GM04504 (cell line): ENCODE measurements around the gene TMEM163.
A peak's percentile ranks its signal among the peaks of the same experiment; 100 is the strongest.

Experiments used
- DNase-seq: peaks from one replicate; pipeline ENCODE4 v3.0.0-alpha.2; 2012; ENCODE audit warnings: low read depth

Gene TMEM163

DNA sequence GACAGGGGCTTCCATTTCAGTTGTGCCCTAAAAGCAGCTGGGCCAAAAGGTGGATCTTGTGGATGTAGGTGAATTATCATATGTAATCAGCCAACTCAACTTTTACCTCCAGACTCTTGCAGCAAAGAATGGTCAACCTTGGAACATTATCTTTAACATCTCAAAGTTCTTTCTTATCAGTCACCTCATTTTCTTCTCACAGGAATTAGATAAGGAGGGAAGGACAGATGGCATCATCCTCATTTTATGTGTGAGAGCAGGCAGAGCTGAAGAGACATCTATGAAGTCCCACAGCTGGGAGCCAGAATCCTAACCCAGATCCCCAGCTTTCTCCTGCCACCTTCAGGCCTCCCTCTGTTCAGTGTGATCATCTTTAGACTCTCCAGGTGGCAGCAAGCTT is 282.9 kb downstream of the TMEM163 start:
- DNase-seq: no peak

GRCh38 chr2:134435505-134435904 is 283.3 kb downstream of the TMEM163 start:
- DNase-seq: no peak

DNA sequence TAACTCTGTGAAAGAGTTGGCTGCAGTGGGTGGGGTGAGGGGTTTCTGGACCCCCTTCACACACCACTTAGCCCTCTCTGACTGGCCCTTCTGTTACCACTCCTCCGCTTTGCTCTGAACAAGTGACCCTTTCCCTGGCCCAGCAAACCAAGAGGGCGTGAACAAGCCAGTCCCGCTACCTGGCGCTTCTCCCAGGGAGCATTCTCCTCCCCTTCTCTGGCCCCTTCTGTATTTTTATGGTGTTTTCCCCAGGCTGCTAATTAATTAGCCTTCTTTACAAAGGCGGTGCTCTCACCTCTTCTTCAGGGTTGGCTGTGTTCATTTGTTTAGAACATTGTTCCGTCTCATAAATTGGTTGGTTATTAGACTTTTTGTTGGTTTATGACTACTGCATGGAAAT is 284.8 kb downstream of the TMEM163 start:
- no peak for DNase-seq

- DNase-seq: no peak
Measured at GRCh38 chr2:134433469-134433868, 285.3 kb downstream of the TMEM163 start.

DNA sequence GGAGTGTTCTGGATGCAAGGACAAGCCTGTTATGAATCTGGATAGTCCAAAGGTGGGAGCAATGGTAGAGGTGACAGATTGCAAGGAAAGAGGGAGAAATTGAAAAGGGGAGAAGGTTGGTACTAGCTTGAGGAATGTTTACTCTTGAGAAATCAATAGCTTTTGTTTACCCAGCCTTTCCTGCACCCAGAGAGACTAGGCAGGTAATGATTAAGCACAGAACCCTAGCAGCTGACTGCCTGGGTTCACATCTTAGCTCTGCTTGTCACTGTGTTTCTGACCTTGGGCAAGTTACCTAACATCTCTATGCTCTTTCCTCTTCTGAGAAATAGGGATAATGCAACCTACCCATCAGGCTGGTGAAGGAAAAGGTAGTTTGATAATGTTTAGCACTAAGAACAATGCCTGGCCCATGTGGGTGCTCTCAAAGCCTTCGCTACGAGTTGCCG is 286.3 kb downstream of the TMEM163 start:
- no peak for DNase-seq

- DNase-seq: no peak
Measured at GRCh38 chr2:134431838-134432434, 286.9 kb downstream of the TMEM163 start.

- no peak for DNase-seq
Measured at GRCh38 chr2:134429886-134430285, 288.9 kb downstream of the TMEM163 start.

- no peak for DNase-seq
Measured at GRCh38 chr2:134426721-134427120, 292.1 kb downstream of the TMEM163 start.

DNA sequence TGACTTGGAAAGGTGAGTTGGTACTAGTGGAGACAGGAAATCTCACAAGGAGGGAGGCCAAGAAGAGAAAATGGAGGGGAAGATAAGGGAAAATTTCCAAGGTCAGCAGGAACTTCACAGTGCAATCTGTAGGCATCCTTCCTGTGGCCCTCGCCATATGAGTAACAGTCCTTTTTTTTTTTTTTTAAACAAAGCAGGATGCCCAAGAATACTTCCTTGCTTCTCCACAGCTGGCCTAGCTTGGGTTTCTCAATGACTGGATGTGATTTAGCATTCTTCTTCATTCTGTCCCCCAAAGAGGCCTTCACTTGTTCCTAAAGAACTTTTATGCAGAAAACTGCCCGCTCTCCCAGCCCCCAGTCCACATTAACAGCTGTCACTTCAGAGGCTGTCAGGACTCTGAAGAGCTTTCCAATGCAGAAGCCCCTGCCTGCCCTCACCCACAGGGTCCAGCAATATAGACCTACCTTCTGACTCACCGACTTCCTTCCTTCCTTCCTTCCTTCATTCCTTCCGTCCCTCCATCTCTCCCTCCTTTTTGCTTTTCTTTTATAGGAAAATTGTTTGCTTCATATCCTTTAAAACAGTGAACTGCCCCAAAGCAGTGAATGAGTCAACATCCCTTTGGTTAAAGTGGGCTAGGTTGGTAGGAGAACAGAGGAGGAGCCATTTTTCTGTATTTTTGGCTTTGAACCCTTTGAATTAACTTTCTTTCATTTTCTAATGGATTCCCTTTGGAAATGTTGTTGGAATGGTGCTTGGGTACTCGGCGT is 292.9 kb downstream of the TMEM163 start:
- DNase-seq: no peak

DNA sequence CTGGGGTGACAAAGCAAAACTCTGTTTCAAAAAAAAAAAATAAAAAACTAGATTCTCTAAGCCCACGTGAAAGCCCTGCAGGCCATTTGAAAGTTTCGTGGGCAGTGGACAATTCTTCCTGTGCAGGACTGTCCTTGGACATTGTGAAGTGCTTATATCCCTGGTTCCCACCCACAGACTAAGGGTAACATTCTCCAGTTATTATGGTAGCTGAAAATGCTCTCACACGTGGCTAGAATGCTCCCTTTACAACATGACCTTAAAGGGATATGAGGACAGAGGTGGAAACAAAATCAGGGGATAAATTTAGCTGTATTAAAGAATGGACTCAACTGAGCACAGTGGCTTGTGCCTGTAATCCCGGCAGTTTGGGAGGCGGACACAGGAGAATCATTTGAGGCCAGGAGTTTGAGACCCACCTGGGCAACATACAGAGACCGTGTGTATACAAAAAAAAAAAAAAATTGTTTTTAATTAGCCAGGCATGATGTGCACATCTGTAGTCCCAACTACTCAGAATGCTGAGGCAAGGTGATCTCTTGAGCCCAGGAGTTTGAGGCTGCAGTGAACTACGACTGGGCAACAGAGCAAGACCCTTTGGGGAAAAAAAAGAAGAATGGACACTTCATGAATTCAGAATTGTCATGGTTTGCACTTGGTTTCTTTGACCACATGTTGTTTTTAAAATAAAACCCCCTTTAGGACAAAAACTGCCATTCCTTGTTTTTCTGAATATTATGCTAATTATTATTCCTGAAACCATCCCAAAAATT is 297.1 kb downstream of the TMEM163 start:
- no peak for DNase-seq

DNA sequence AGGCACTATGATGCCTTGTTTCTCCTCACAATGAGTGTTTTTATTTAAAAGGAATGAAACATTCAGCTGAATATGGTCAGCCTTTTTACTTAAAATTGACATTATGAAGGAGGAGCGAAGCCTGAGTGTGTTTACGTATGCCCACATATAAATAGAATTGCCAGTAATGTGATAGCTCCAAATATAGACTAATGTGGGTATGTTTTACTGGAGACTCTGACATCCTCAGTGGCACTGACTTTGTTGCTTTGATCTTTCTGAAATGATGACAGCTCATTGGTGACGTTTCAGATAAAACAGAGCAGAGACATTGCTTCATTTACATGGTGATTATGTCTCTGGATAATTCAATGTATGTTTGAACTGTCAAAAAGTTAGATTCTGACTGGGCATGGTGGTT is 297.9 kb downstream of the TMEM163 start:
- no peak for DNase-seq

GRCh38 chr2:134420259-134420658 is 298.5 kb downstream of the TMEM163 start:
- DNase-seq: no peak

DNA sequence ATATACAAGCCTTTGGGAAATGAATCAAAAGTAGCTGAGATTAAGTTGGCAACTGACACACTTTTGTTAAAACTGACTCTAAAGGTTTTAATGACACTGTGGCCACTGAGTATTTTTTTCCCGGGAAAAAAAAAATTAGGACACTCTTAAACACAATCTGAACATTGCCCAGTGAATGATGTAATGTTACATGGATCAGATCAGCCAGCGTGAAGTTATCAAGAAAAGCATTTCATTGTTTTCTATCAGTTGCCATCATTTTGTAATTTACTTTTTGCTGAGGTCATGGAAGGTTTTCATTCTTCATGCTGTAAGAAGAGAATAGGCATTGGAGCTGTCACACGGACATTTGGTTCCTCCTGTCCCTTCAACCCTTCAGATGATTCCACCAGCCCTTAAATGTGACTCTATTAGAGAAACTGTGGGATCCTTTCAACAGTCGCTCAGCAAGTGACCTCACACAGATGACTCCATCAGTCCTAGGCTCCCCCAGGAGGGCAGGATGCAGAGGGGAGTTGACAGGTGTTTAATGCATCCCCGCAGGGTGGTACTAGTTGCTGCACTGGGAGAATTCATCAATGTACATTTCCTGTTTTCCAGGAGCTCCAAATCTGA is 300.7 kb downstream of the TMEM163 start:
- DNase-seq: no peak

DNA sequence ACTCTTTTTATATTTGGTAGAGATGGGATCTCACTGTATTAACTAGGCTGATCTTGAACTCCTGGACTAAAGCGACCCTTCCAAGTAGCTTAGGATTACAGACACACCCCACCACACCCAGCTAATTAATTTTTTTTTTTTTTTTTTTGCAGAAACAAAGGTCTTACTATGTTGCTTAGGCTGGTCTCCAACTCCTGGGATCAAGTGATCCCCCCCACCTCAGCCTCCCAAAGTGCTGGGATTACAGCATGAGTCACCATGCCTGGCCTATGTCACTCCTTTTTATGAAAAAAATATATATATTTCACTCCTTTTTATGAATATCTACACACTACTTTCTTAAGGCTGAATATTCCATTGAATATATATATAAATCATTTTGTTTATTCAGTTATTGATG is 302.2 kb downstream of the TMEM163 start:
- DNase-seq: no peak

- no peak for DNase-seq
Measured at GRCh38 chr2:134416018-134416417, 302.8 kb downstream of the TMEM163 start.

- DNase-seq: no peak
Measured at GRCh38 chr2:134413912-134414311, 304.9 kb downstream of the TMEM163 start.

GRCh38 chr2:134413430-134413829 is 305.4 kb downstream of the TMEM163 start:
- DNase-seq: no peak

DNA sequence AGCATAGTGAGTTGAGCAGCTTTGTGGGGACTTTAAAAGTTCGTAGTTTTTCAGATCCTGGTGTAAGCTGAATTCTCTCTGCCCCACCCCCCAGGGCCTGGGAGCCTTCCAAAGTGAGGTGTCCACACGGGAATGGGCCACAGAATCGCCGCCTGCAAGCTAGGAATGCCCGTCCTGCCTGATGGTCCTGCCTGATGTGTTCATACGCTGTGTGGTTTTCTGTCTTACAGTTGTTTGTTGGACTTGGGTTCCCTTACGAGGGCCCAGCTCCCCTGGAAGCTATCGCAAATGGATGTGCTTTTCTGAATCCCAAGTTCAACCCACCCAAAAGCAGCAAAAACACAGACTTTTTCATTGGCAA is 306.2 kb downstream of the TMEM163 start:
- no peak for DNase-seq

DNA sequence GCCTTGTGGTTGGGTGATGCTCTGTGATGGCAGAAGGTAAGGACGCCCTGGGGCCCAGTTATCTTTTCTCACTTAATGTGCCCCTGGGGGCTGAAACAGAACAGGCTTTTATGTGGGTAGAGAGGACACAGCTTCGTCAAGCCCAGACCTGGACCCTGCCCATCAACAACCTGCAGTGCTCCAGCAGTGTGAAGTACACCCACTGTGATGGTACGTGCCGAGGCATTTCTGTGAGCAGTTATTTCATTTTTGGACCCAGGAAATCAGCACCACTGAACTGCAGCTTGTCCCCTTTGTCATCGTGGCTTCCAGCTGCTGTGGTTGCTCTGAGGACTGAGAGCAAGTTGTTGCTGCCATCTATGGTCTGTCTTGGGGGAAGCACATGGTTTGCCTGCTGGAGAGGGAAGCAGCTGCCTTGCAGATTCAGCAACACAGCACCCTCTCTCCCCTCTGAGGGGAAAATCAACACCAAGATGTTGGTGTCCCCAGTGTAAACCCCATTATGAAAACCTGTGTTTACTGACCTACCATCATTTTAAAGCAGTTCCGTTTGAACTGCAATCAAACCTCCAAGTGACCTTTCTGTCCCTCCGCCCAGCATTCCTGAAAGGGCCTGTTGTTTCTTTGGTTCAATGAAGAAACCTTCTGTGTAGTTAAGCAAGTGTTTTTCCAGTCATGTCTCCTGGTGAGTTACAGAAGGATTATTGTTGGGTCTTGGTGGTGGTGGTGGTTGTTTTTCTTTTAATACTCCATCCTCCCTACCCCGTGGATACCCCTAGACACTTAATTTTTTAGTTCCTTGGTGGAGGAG is 306.8 kb downstream of the TMEM163 start:
- DNase-seq: peak; percentile 66

- DNase-seq: no peak
Measured at GRCh38 chr2:134411279-134411827, 307.4 kb downstream of the TMEM163 start.

GRCh38 chr2:134410831-134411231 is 308.0 kb downstream of the TMEM163 start:
- DNase-seq: no peak

GRCh38 chr2:134410006-134410405 is 308.8 kb downstream of the TMEM163 start:
- no peak for DNase-seq
